Stimulated activated CD8-positive, alpha-beta memory T cell treated with anti-CD3 and anti-CD28 coated beads, Interleukin-7, amount 100 ng/mL, for 4 hours (primary cell): ENCODE results near the gene KRT78.

ENCODE experiments used
- DNase-seq, 2 donors: peaks; one replicate each; pipeline ENCODE4 v3.0.0-alpha.2; 2020; ENCODE audit warnings: low read depth in 2 of 2

The KRT78 gene

DNA sequence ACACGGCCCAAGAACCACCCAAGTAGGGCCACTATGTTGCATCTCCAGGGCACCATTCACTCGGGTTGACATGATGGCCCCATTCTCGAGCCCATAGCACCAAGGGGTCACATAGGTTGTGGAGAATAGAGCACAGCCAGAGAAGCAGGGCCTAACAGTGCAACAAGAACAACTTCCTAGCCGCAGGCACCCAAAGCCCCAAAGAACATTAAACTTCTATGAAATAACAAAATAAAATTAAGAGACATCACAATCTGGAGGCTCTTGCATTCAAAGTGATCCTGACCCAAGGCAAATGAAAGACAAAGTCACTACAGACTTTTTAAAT, 36.8 kb downstream of the KRT78 start:
- DNase-seq: no peak

GRCh38 chr12:52811191-52812072, 37.4 kb downstream of the KRT78 start:
- no peak for DNase-seq

- no peak for DNase-seq
These were observed 38.2 kb downstream of the KRT78 start for GRCh38 chr12:52810554-52810953.

- no peak for DNase-seq
These were observed 39.6 kb downstream of the KRT78 start for GRCh38 chr12:52809166-52809565.

- DNase-seq: no peak
These were observed 40.1 kb downstream of the KRT78 start for GRCh38 chr12:52808573-52809160.

DNA sequence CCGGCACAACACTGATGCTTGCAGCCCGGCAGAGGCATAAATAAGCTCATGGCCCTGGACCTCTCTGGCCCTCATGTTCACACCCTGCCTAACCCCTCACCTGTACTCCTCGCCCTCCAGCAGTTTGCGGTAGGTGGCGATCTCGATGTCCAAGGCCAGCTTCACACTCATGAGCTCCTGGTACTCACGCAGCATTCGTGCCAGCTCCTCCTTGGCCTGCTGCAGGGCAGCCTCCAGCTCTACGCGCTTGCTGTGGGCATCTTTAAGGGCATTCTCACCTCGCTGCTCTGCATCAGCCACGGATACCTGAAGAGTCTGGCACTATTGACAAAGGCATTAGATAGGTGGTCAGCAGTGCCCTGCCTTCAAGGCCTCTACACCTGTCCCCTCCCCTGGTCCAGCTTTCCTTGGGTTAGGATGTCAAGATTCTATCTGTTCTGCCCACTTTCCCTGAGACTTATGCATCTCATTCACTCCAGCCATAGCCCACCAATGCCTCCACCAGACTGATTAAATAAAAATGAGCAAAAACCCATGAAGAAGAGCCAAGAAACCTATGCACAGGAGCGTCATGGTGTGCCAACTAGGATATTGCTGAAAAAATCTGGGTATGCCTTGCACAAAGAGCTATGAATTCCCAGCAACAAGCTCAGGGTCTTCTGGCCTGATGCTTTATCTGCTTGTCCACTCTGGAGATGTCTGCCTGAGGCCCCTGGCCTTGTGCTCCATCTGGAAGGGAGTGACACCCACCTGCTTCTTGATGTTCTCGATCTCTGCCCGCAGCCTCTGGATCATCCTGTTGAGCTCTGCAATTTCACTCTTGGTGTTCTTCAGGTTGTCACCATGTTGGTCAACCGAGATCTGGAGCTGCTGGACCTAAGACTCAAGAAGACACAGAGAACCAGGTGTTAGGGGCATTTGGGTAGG, 41.0 kb downstream of the KRT78 start:
- DNase-seq: no peak

- no peak for DNase-seq
These were observed 41.8 kb downstream of the KRT78 start for GRCh38 chr12:52806821-52807543.

DNA sequence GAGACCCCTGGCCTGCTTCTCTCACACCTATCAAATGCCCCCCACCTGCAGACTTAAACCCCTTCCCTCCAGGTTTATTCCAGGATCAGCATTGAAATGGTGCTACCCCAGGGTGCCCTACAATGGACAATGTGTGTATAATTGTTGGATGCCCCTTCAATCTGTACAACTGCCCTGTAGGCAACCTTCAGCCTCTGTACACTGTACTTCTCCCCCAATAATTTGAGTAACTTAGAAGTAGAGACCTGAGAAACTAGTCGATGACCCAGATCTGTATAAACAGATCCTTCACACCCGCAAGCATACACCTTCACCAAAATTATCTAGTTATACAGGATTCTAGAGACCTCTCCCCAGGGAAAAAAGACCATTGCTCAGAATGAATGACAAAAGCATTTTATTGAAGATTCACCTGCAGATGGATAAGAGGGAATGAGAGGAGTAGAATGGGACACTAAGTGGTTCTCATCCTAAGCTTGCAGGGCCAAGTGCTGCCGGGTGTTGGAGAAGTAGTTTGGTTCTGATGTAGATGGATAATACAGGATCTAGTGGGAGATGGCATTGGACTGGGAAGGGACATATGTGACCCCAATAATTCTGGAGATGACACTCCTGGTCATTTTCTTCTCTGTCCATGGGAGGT, 42.5 kb downstream of the KRT78 start:
- no peak for DNase-seq

GRCh38 chr12:52805739-52806138, 43.1 kb downstream of the KRT78 start:
- DNase-seq: no peak

GRCh38 chr12:52805000-52805399, 43.8 kb downstream of the KRT78 start:
- no peak for DNase-seq

GRCh38 chr12:52802442-52802841, 46.4 kb downstream of the KRT78 start:
- no peak for DNase-seq

GRCh38 chr12:52801773-52802172, 47.0 kb downstream of the KRT78 start:
- DNase-seq: no peak

DNA sequence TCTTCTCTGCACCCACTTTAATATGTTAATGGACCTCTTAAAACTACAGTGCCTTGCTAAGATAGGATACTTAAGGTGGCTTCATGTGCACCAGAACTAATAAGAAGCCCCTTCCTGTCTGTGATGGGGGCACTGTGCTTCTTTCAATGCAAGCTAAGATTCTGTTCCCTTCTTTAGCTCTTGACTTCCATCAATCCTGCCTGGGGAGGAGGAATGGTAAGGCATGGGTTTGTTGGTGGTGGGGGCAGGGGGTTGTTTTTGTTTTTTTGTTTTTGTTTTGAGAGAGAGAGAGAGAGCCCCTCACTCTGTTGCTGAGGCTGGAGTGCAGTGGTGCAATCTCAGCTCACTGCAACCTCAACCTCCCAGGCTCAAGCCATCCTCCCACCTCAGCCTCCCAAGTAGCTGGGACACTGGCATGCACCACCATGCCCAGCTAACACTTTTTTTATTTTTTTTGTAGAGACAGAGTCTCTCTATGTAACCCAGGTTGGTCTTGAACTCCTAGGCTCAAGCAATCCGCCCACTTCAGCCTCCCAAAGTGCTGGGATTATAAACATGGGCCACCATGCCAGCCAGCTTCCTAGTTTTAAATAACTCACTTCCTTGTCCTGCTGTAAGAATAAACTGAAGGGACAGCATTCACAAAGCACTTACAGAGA, 48.4 kb downstream of the KRT78 start:
- no peak for DNase-seq

- no peak for DNase-seq
These were observed 49.1 kb downstream of the KRT78 start for GRCh38 chr12:52799505-52800211.

- DNase-seq: no peak
These were observed 49.9 kb downstream of the KRT78 start for GRCh38 chr12:52798671-52799504.

GRCh38 chr12:52798003-52798670, 50.7 kb downstream of the KRT78 start:
- no peak for DNase-seq

DNA sequence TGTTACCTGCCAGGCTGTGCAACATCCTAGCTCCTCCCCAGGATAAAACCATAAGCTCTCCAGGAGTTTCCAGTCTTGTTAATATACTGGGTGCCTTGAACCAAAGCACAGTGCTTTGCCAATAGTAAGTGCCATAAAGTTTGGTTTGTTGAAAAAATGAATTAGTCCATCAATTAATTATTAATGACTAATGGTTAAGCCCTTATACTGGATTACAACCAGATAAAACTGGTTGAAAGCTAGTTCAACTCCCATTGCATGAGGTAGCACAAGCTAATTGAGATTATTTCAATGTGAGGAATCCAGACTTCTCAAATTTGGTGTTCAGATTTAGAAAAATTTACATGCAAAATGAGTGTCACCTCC, 51.3 kb downstream of the KRT78 start:
- DNase-seq: no peak

- no peak for DNase-seq
These were observed 51.8 kb downstream of the KRT78 start for GRCh38 chr12:52796839-52797528.
